H1 (cell line): ENCODE measurements around the gene KLHDC10. TPM values are rescaled to one million over a fixed set of nuclear protein-coding genes. Genes with fewer than 3 reads are reported as not detected.
A peak's percentile ranks its signal among the peaks of the same experiment; 100 is the strongest.

Experiments used
- CTCF ChIA-PET: fragments of 300-600 bp; sonication (Branson Sonifier 250); formaldehyde crosslinking; loops from one replicate; lab custom pipeline; 2021; ENCODE audit not compliant: partially characterized antibody; lab: Charles Lee
- POLR2A ChIA-PET: fragments of 300-600 bp; sonication (Branson Sonifier 250); formaldehyde crosslinking; loops from one replicate; lab custom pipeline; 2021; ENCODE audit warnings: inconsistent platforms; ENCODE audit not compliant: partially characterized antibody; lab: Charles Lee
- DNase-seq, 2 experiments: peaks; one replicate each; pipeline versions ENCODE4 v3.0.0 to v3.0.0-alpha.2; 2010 to 2022; ENCODE audit warnings: low spot score in 2 of 2, low read depth in 1 of 2, mixed read lengths in 1 of 2
- FAIRE-seq: peaks from 2 replicates; lab custom pipeline; 2011; peaks lifted over from hg19 to GRCh38; lab: Jason Lieb, UNC
- H2AFZ ChIP-seq: 2 replicates; pipeline ENCODE4 v1.8.1; 2012; ENCODE audit warnings: low read length, inconsistent platforms
- H2AK5ac ChIP-seq: 2 replicates; pipeline ENCODE4 v1.6.1; 2013; ENCODE audit warnings: low read depth, low read length
- H2BK120ac ChIP-seq: replicated peaks from 2 replicates; pipeline ENCODE3; 2013; ENCODE audit warnings: low read depth, low read length, inconsistent platforms
- H2BK12ac ChIP-seq: 2 replicates; pipeline ENCODE4 v1.6.1; 2013; ENCODE audit warnings: low read depth, low read length
- H2BK15ac ChIP-seq: 2 replicates; pipeline ENCODE4 v1.6.1; 2013; ENCODE audit warnings: low read length
- H2BK20ac ChIP-seq: 2 replicates; pipeline ENCODE4 v1.6.1; 2013; ENCODE audit warnings: low read length
- H2BK5ac ChIP-seq: 2 replicates; pipeline ENCODE4 v1.6.1; 2013; ENCODE audit warnings: low read depth, low read length
- H3K14ac ChIP-seq: 2 replicates; pipeline ENCODE4 v1.6.1; 2013; ENCODE audit warnings: inconsistent platforms; ENCODE audit not compliant: insufficient read length
- H3K18ac ChIP-seq: 2 replicates; pipeline ENCODE4 v1.6.1; 2013; ENCODE audit warnings: low read length; ENCODE audit errors: extremely low read depth
- H3K23ac ChIP-seq: 2 replicates; pipeline ENCODE4 v1.6.1; 2013; ENCODE audit warnings: inconsistent platforms; ENCODE audit not compliant: insufficient read length
- H3K23me2 ChIP-seq: 2 replicates; pipeline ENCODE4 v1.6.1; 2013; ENCODE audit warnings: low read depth, low read length
- H3K27ac ChIP-seq: 2 replicates; pipeline ENCODE4 v1.6.1; 2011; ENCODE audit warnings: low read depth, low read length, inconsistent platforms
- H3K27me3 ChIP-seq, 4 experiments: replicated peaks in 1 of 4; 1 replicate in 1 of 4; 2 replicates in 3 of 4; pipeline versions ENCODE4 v1.6.1 to v1.8.1; 2011 to 2013; ENCODE audit warnings: low read length in 3 of 4, mild to moderate bottlenecking in 3 of 4, inconsistent platforms in 2 of 4, mixed read lengths in 2 of 4, moderate library complexity in 1 of 4; ENCODE audit not compliant: control insufficient read depth in 3 of 4, insufficient read depth in 3 of 4; ENCODE audit errors: extremely low read depth in 1 of 4
- H3K36me3 ChIP-seq, 4 experiments: 2 replicates each; pipeline versions ENCODE4 v1.6.1 to v1.8.1; 2011 to 2013; ENCODE audit warnings: mild to moderate bottlenecking in 4 of 4, low read length in 3 of 4, moderate library complexity in 2 of 4, control low read depth in 1 of 4, inconsistent platforms in 1 of 4; ENCODE audit not compliant: insufficient read depth in 4 of 4, control insufficient read depth in 2 of 4
- H3K4ac ChIP-seq: replicated peaks from 2 replicates; pipeline ENCODE3; 2013; ENCODE audit warnings: low read length, low read depth, mixed read lengths, inconsistent platforms; ENCODE audit not compliant: insufficient read length
- H3K4me1 ChIP-seq, 4 experiments: replicated peaks in 1 of 4; 1 replicate in 1 of 4; 2 replicates in 3 of 4; pipeline versions ENCODE4 v1.6.1 to v1.8.1; 2011 to 2013; ENCODE audit warnings: low read length in 3 of 4, inconsistent platforms in 2 of 4, mixed read lengths in 1 of 4; ENCODE audit not compliant: insufficient read depth in 4 of 4, control insufficient read depth in 3 of 4
- H3K4me2 ChIP-seq, 2 experiments: 2 replicates each; pipeline versions ENCODE4 v1.6.1 to v1.8.1; 2011 to 2013; ENCODE audit warnings: low read depth in 2 of 2, low read length in 2 of 2, control low read depth in 1 of 2, inconsistent platforms in 1 of 2, mild to moderate bottlenecking in 1 of 2; ENCODE audit not compliant: insufficient read depth in 1 of 2
- H3K4me3 ChIP-seq, 4 experiments: fragments of 200-600, 300-600 bp in 1 of 4; sonication (generic), shearing (Covaris generic), sonication (Bioruptor Twin) in 1 of 4; 2 replicates each; pipeline versions ENCODE4 v1.5.1 to v1.8.1; 2011 to 2016; ENCODE audit warnings: low read length in 4 of 4, low read depth in 3 of 4, control low read depth in 2 of 4, inconsistent platforms in 2 of 4, mild to moderate bottlenecking in 2 of 4, mixed read lengths in 1 of 4, moderate library complexity in 1 of 4; ENCODE audit not compliant: insufficient read depth in 2 of 4; ENCODE audit errors: extremely low read depth in 1 of 4
- H3K56ac ChIP-seq: replicated peaks from 2 replicates; pipeline ENCODE3; 2013; ENCODE audit warnings: low read depth, mild to moderate bottlenecking, mixed read lengths, low read length, inconsistent platforms; ENCODE audit not compliant: insufficient read length
- H3K79me1 ChIP-seq: 2 replicates; pipeline ENCODE4 v1.6.1; 2013; ENCODE audit warnings: low read depth, low read length, control low read depth
- H3K79me2 ChIP-seq, 2 experiments: 2 replicates each; pipeline versions ENCODE4 v1.6.1 to v1.8.1; 2012 to 2013; ENCODE audit warnings: low read length in 2 of 2, mild to moderate bottlenecking in 2 of 2, inconsistent platforms in 1 of 2; ENCODE audit not compliant: insufficient read depth in 2 of 2, control insufficient read depth in 1 of 2
- H3K9ac ChIP-seq, 4 experiments: replicated peaks in 1 of 4; 1 replicate in 1 of 4; 2 replicates in 3 of 4; pipeline versions ENCODE4 v1.6.1 to v1.8.1; 2011 to 2013; ENCODE audit warnings: low read depth in 3 of 4, low read length in 3 of 4, control low read depth in 2 of 4, mild to moderate bottlenecking in 2 of 4, moderate library complexity in 2 of 4, inconsistent platforms in 1 of 4; ENCODE audit errors: extremely low read depth in 1 of 4
- H3K9me3 ChIP-seq, 2 experiments: 2 replicates each; pipeline versions ENCODE4 v1.6.1 to v1.8.1; 2012 to 2013; ENCODE audit warnings: mild to moderate bottlenecking in 2 of 2, moderate library complexity in 2 of 2, control low read depth in 1 of 2, inconsistent platforms in 1 of 2, low read depth in 1 of 2, low read length in 1 of 2, mixed read lengths in 1 of 2; ENCODE audit not compliant: insufficient read depth in 2 of 2
- H4K20me1 ChIP-seq, 2 experiments: replicated peaks in 1 of 2; 2 replicates each; pipeline versions ENCODE3 to v1.8.1; 2011 to 2013; ENCODE audit warnings: inconsistent platforms in 2 of 2, low read length in 2 of 2, mild to moderate bottlenecking in 1 of 2; ENCODE audit not compliant: insufficient read depth in 2 of 2, control insufficient read depth in 1 of 2
- H4K5ac ChIP-seq: 2 replicates; pipeline ENCODE4 v1.6.1; 2013; ENCODE audit warnings: low read length, low read depth, mixed read lengths, inconsistent platforms; ENCODE audit not compliant: insufficient read length
- H4K8ac ChIP-seq: 2 replicates; pipeline ENCODE4 v1.8.0; 2013; ENCODE audit warnings: mild to moderate bottlenecking, moderate library complexity, low read length, inconsistent platforms; ENCODE audit not compliant: insufficient read depth; ENCODE audit errors: extremely low read depth
- H4K91ac ChIP-seq: replicated peaks from 2 replicates; pipeline ENCODE3; 2013; ENCODE audit warnings: low read length, mixed read lengths, inconsistent platforms; ENCODE audit not compliant: insufficient read length
- CTCF ChIP-seq, 3 experiments: IDR thresholded peaks; 1 replicate in 2 of 3; 2 replicates in 1 of 3; pipeline versions ENCODE4 v1.5.1 to v1.6.1; 2011; ENCODE audit warnings: low read length in 3 of 3, mild to moderate bottlenecking in 3 of 3, inconsistent platforms in 2 of 3, low read depth in 1 of 3, moderate library complexity in 1 of 3; ENCODE audit not compliant: insufficient read depth in 1 of 3; ENCODE audit errors: control extremely low read depth in 1 of 3
- RAD21 ChIP-seq, 2 experiments: IDR thresholded peaks in 1 of 2; conservative IDR thresholded peaks in 1 of 2; 2 replicates each; pipeline ENCODE4 v1.6.1; 2011; ENCODE audit warnings: low read depth in 2 of 2, low read length in 2 of 2, improper control_type of control experiment in 1 of 2, inconsistent platforms in 1 of 2, mild to moderate bottlenecking in 1 of 2, moderate library complexity in 1 of 2
- RBBP5 ChIP-seq: IDR thresholded peaks from 2 replicates; pipeline ENCODE4 v1.7.1; 2012; ENCODE audit warnings: low read depth, mild to moderate bottlenecking, inconsistent platforms, low read length, moderate library complexity, borderline replicate concordance
- WGBS, 2 experiments: shearing (Covaris generic) in 1 of 2; methylation state at CpG; one replicate each; pipeline versions ENCODE4 v1.1.6 to v1.1.7; 2013 to 2015; ENCODE audit warnings: low lambda C conversion rate in 2 of 2, mixed read lengths in 2 of 2, inconsistent platforms in 1 of 2, low coverage in 1 of 2, missing lambda C conversion rate in 1 of 2; ENCODE audit not compliant: insufficient replicate concordance in 2 of 2, insufficient coverage in 1 of 2, insufficient read length in 1 of 2; ENCODE audit errors: extremely low coverage in 1 of 2, missing lambda C conversion rate in 1 of 2; 5-methylcytosine and 5-hydroxymethylcytosine counted together
- polyA plus RNA-seq, 7 experiments: library from polyadenylated mRNA; depleted of rRNA in 3 of 7; stranded (reverse) in 5 of 7; unstranded in 2 of 7; fragments of >200 nt in 5 of 7; fragments of 200-250 nt in 2 of 7; gene quantifications; 1 replicate in 5 of 7; 2 replicates in 1 of 7; 4 replicates in 1 of 7; pipeline versions ENCODE4 v1.2.1 to v1.2.3, GENCODE V29; 2011 to 2013; ENCODE audit warnings: missing spikeins in 2 of 7, mixed read lengths in 2 of 7
- total RNA-seq: library from RNA; stranded (reverse); fragmentation: NEBNext Ultra II Directional; extraction: Animal tissue kit (Norgen Biotek cat#: 25700); gene quantifications from 2 replicates; pipeline ENCODE4 v1.2.1, GENCODE V29; 2021

KLHDC10 gene
- total and polyA plus RNA-seq, 2 of the 8 experiments (the other 6 are each of a cell fraction or from before 2014, with no cell fraction given), result 6.6 to 14.5 TPM

- H2BK15ac ChIP-seq, result no peak overlapping the region
- DNase-seq (no peak), FAIRE-seq (no peak)
- H2BK5ac ChIP-seq, result no peak overlapping the region
- H4K8ac ChIP-seq, result no peak overlapping the region
- no peak overlapping the region for H3K56ac ChIP-seq
- no peak overlapping the region for H3K23ac ChIP-seq
- no peaks in the 10 kb centered on the region for H3K23me2 ChIP-seq
- H4K91ac ChIP-seq, result no peak overlapping the region
- H3K36me3 ChIP-seq, result no peaks in the 10 kb centered on the region
- no peak overlapping the region for H3K18ac ChIP-seq
- no peak overlapping the region for H2AFZ ChIP-seq
- no peaks in the 10 kb centered on the region for H3K4me1 ChIP-seq
- peaks cover 0 to 24% of the 10 kb centered on the region in 2 experiments; a peak in 2 of 4 replicates for H3K79me2 ChIP-seq
- H3K4me3 ChIP-seq, result no peak overlapping the region
- no peak overlapping the region for H2AK5ac ChIP-seq
- no peaks in the 10 kb centered on the region for H3K9me3 ChIP-seq
- no peak overlapping the region for H3K4ac ChIP-seq
- no peak overlapping the region for H2BK12ac ChIP-seq
- no peaks in the 10 kb centered on the region for H3K27me3 ChIP-seq
- H4K20me1 ChIP-seq, result peaks cover 1 to 2% of the 10 kb centered on the region in 2 experiments
- H3K27ac ChIP-seq, result no peak overlapping the region
- TF ChIP-seq CTCF (IDR thresholded peaks at IDR 0.05; ENCODE audit: control extremely low read depth in 1 of 3, insufficient read depth in 1 of 3, low read depth in 1 of 3, low read length in 3 of 3) (peak in 2 of 3 experiments; percentile 26 to 63; a peak in 2 of 4 replicates), RAD21 (IDR thresholded peaks at IDR 0.05 in 1 of 2, conservative IDR thresholded peaks at IDR 0.05 in 1 of 2; ENCODE audit: low read depth in 2 of 2, low read length in 2 of 2) (0 out of 4 replicates have a peak, but pooled peaks of 1 of the 2 experiments have one; percentile 8), RBBP5 (no peak)
- H3K9ac ChIP-seq, result no peak overlapping the region
- no peak overlapping the region for H3K14ac ChIP-seq
- H3K79me1 ChIP-seq, result 0 out of 2 replicates have a peak, but pooled peaks cover 4% of the 10 kb centered on the region
- H3K4me2 ChIP-seq, result no peak overlapping the region
- H2BK120ac ChIP-seq, result no peak overlapping the region
- ChIA-PET POLR2A (no interaction called here), CTCF (interaction anchor here (0.6 to 2.4 kb wide), 27 partner anchors 9 to 710 kb away, joined by 3 to 13 read pairs (median 3); partner anchors contain the start of gene KLHDC10)
- H2BK20ac ChIP-seq, result no peak overlapping the region
- WGBS, 2 experiments, result 94% methylated on average over 11 of the region's 11 CpGs; no CpG with 5 or more reads in 1 of the 2 experiments
- no peak overlapping the region for H4K5ac ChIP-seq
Measured at GRCh38 chr7:130084037-130084875, 13.9 kb downstream of the KLHDC10 start.
